ENCODE data around the gene PRRX1. TPM values are rescaled to one million over a fixed set of nuclear protein-coding genes. Genes with fewer than 3 reads are reported as not detected.

PRRX1 gene
- total RNA-seq, 1 donor from 2014 or later, result 1.5 TPM

DNA sequence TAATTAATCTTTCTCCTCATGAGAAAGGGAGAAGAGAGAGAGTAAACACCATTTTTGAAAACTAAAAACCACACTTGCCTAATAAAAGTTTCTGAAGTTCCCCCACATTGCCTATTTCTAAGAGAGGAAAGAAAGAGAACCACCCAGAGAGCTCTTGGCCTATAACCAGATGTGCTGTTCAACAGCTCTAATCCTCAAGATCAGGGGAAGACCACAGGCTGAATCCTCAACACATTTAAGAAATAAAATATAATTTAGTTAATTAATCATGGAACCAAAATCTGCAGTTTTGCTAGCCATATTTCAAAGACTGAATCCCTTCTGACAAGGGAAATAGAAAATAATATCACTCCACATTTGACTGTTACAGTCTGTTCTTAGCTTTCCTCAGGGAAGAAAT is 11.9 kb downstream of the PRRX1 start:
- Mint-ChIP-seq H3K36me3 (ENCODE audit: insufficient read depth) (no peaks in the 10 kb centered on the region), H3K27me3 (peaks cover 73% of the 10 kb centered on the region), H3K27ac (no peak overlapping the region), H3K4me1 (ENCODE audit: low read depth) (no peaks in the 10 kb centered on the region), H3K4me3 (ENCODE audit: low read depth) (no peak overlapping the region), H3K9me3 (ENCODE audit: low read depth) (no peaks in the 10 kb centered on the region)
- no peak for DNase-seq (ENCODE audit: low spot score, unreplicated experiment)
- TF ChIP-seq, protein P1, sequence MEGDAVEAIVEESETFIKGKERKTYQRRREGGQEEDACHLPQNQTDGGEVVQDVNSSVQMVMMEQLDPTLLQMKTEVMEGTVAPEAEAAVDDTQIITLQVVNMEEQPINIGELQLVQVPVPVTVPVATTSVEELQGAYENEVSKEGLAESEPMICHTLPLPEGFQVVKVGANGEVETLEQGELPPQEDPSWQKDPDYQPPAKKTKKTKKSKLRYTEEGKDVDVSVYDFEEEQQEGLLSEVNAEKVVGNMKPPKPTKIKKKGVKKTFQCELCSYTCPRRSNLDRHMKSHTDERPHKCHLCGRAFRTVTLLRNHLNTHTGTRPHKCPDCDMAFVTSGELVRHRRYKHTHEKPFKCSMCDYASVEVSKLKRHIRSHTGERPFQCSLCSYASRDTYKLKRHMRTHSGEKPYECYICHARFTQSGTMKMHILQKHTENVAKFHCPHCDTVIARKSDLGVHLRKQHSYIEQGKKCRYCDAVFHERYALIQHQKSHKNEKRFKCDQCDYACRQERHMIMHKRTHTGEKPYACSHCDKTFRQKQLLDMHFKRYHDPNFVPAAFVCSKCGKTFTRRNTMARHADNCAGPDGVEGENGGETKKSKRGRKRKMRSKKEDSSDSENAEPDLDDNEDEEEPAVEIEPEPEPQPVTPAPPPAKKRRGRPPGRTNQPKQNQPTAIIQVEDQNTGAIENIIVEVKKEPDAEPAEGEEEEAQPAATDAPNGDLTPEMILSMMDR (IDR thresholded peaks at IDR 0.05; ENCODE audit: unreplicated experiment), result no peak

GRCh38 chr1:170676628-170677027 is 12.7 kb downstream of the PRRX1 start:
- Mint-ChIP-seq H3K4me3 (ENCODE audit: low read depth) (no peak overlapping the region), H3K36me3 (ENCODE audit: insufficient read depth) (no peaks in the 10 kb centered on the region)
- TF ChIP-seq, protein P1 (IDR thresholded peaks at IDR 0.05; ENCODE audit: unreplicated experiment), result no peak

GRCh38 chr1:170678027-170678600 is 14.2 kb downstream of the PRRX1 start:
- H3K27me3 Mint-ChIP-seq, result peaks cover 62% of the 10 kb centered on the region
- H3K4me3 Mint-ChIP-seq (ENCODE audit: low read depth), result no peak overlapping the region
- no peaks in the 10 kb centered on the region for H3K9me3 Mint-ChIP-seq (ENCODE audit: low read depth)
- no peaks in the 10 kb centered on the region for H3K4me1 Mint-ChIP-seq (ENCODE audit: low read depth)
- TF ChIP-seq, protein P1 (IDR thresholded peaks at IDR 0.05; ENCODE audit: unreplicated experiment), result no peak
- H3K36me3 Mint-ChIP-seq (ENCODE audit: insufficient read depth), result no peaks in the 10 kb centered on the region
- no peak overlapping the region for H3K27ac Mint-ChIP-seq
- DNase-seq (ENCODE audit: low spot score, unreplicated experiment), result no peak

More at GRCh38 chr1:170676628-170677027, 12.7 kb downstream of the PRRX1 start:
- Mint-ChIP-seq H3K4me1 (ENCODE audit: low read depth) (no peaks in the 10 kb centered on the region), H3K9me3 (ENCODE audit: low read depth) (no peaks in the 10 kb centered on the region), H3K27me3 (peaks cover 71% of the 10 kb centered on the region), H3K27ac (no peak overlapping the region)
- no peak for DNase-seq (ENCODE audit: low spot score, unreplicated experiment)

DNA sequence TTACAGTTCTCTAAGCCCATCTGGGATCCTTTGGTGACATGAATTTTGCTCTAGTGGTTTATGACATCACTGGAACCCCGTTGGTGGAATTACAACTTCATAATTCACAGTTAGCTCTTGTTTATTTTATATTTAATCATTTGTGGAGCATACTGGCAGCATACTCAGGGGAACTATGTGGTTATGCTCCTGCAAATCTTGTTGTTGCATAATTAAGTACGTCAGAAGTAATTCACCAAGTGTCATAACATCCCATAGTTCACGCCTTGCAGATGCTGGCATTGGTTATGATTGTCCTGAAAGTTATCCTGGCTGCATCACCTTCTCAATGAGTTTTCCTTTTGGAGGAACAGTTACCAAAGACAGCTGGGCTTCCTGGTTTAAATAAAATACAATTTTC is 16.5 kb downstream of the PRRX1 start:
- H3K27me3 Mint-ChIP-seq, result peaks cover 51% of the 10 kb centered on the region
- H3K9me3 Mint-ChIP-seq (ENCODE audit: low read depth), result no peaks in the 10 kb centered on the region
- no peaks in the 10 kb centered on the region for H3K4me1 Mint-ChIP-seq (ENCODE audit: low read depth)
- no peak overlapping the region for H3K27ac Mint-ChIP-seq
- no peaks in the 10 kb centered on the region for H3K36me3 Mint-ChIP-seq (ENCODE audit: insufficient read depth)
- TF ChIP-seq, protein P1 (IDR thresholded peaks at IDR 0.05; ENCODE audit: unreplicated experiment), result no peak
- no peak overlapping the region for H3K4me3 Mint-ChIP-seq (ENCODE audit: low read depth)
- no peak for DNase-seq (ENCODE audit: low spot score, unreplicated experiment)

DNA sequence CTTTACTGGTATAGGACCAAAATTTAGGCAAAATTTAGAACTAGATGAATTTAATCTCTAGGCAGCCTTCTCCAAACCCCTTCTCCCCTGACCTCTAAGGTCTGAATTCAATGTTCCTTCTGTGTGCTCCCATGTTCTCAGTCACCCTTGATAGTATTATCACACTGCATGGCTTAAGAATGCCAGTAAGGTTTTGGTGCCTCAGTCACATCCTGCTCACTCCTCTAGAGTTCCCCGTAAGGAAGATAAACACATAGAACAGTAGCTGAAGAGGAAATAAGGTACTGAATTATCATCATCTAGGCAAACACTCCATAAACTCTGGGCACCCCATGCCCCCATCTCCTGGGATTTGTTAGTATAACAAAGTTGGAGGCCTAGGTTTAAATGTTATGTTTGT is 18.2 kb downstream of the PRRX1 start:
- H3K36me3 Mint-ChIP-seq (ENCODE audit: insufficient read depth), result no peaks in the 10 kb centered on the region
- no peaks in the 10 kb centered on the region for H3K9me3 Mint-ChIP-seq (ENCODE audit: low read depth)
- H3K4me3 Mint-ChIP-seq (ENCODE audit: low read depth), result no peak overlapping the region
- no peak for DNase-seq (ENCODE audit: low spot score, unreplicated experiment)
- peaks cover 45% of the 10 kb centered on the region for H3K27me3 Mint-ChIP-seq
- TF ChIP-seq, protein P1 (IDR thresholded peaks at IDR 0.05; ENCODE audit: unreplicated experiment), result no peak
- no peaks in the 10 kb centered on the region for H3K4me1 Mint-ChIP-seq (ENCODE audit: low read depth)
- H3K27ac Mint-ChIP-seq, result no peak overlapping the region
